Mammary epithelial cell (primary cell): ENCODE results near the gene PLEK.

Experiments used
- CTCF ChIP-seq, 2 donors: IDR thresholded peaks in 1 of 2; conservative IDR thresholded peaks in 1 of 2; 2 replicates each; pipeline ENCODE4 v1.5.1; 2011 to 2012; ENCODE audit warnings: inconsistent platforms in 2 of 2, low read length in 2 of 2, mild to moderate bottlenecking in 2 of 2, control low read depth in 1 of 2, low read depth in 1 of 2; ENCODE audit not compliant: insufficient read depth in 1 of 2; ENCODE audit errors: extremely low read depth in 1 of 2
- EZH2 ChIP-seq: IDR thresholded peaks from 2 replicates; pipeline ENCODE4 v1.6.1; 2012; ENCODE audit warnings: low read length, inconsistent platforms, borderline replicate concordance

GRCh38 chr2:68391099-68391498 is 26.0 kb downstream of the PLEK start:
- TF ChIP-seq CTCF (conservative IDR thresholded peaks at IDR 0.05 in 1 of 2, IDR thresholded peaks at IDR 0.05 in 1 of 2; ENCODE audit: extremely low read depth in 1 of 2, insufficient read depth in 1 of 2, low read depth in 1 of 2, low read length in 2 of 2) (no peak), EZH2 (no peak)
